NCI-H1105 (cell line): ENCODE measurements around the gene LRP5.

ENCODE experiments used
- DNase-seq: peaks from one replicate; lab custom pipeline; 2025; lab: John Stamatoyannopoulos, UW

The LRP5 gene

DNA sequence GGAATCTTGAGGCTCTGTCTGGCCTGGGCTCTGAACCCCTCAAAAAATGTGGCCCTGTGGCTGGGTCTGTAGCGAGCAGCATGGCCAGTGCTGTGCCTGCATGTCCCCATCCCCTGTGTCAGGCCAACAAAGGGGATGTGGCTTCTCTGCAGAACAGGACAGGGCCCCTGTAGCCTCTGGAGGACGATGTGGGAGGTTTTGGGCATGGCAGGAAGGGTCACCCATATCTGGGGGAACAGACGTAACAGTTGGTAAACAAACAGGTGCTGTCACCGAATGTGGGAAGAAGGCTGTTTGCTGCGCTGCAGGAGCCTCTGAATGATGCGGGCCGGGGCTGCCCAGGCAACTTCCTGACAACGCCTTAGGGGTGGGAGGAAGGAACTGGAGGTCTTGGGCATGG lies 35.0 kb downstream of the LRP5 start:
- DNase-seq = no peak

DNA sequence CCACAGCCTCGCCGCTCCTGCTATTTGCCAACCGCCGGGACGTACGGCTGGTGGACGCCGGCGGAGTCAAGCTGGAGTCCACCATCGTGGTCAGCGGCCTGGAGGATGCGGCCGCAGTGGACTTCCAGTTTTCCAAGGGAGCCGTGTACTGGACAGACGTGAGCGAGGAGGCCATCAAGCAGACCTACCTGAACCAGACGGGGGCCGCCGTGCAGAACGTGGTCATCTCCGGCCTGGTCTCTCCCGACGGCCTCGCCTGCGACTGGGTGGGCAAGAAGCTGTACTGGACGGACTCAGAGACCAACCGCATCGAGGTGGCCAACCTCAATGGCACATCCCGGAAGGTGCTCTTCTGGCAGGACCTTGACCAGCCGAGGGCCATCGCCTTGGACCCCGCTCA lies 35.5 kb downstream of the LRP5 start:
- no peak for DNase-seq

DNA sequence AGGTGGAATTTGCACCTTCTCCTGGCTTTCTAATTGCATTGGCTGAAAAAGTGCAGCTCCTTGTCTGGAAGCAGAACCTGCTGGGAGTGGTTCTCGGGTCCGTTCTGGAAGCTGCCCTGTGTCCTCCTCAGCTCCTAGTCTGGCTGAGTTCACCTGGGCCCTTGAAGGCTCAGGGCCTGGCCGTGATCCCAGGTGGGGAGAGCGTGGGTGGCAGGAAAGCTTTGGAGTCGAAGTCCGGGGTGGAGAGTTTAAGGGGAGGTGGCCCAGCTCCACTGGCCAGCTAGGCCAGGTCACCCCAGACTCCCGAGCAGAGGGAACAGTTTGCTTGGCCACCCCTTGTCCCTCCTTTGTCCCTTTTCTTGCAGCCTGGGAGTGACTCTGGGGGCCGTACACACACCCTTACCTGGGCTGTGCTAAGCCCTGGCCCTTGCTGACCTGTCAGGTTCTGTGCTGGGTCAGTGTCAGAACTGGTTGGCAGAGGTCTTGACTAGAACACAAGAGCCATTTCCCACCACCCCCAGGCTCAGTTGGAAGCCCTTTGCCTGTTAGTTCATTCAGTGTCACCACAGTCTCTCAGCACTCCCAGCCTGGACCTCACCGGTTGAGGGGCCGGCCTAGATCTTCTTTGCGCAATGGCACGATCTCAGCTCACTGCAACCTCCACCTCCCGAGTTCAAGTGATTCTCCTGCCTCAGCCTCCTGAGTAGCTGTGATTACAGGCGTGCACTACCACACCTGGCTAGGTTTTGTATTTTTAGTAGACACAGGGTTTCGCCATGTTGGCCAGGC lies 37.3 kb downstream of the LRP5 start:
- no peak for DNase-seq

DNA sequence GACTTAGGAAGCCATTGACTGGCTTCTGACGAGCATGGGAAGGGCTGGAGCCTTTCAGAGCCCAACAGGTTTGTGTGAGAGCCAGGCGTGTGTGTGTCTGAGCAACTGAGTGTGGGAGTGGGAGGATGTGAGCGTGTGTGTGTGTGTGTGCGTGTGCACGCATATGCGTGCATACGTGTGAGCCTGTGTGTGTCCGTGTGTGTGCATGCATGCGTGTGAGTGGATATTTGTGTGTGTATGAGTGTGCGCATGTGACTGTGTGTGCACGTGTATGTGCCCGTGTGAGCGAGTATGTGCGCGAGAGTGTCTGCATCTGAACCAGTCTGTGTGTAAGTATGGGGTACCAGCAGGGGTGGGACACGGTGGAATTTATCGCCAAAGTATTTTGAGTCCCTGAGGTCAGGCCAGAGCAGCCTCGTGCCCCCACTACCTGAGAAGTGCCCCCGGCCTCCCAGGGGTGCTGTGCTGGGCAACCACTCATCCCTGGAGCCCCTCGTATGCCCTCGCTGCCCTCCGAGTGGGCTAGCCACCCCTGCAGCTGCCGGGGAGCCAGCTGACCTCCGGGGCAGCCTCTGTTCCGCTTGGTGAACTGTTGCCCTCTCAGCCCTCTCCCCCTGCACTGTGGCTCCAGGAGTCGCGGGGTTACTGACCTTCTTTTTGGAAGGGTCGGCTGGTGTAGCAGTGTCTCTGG lies 38.5 kb downstream of the LRP5 start:
- no peak for DNase-seq

DNA sequence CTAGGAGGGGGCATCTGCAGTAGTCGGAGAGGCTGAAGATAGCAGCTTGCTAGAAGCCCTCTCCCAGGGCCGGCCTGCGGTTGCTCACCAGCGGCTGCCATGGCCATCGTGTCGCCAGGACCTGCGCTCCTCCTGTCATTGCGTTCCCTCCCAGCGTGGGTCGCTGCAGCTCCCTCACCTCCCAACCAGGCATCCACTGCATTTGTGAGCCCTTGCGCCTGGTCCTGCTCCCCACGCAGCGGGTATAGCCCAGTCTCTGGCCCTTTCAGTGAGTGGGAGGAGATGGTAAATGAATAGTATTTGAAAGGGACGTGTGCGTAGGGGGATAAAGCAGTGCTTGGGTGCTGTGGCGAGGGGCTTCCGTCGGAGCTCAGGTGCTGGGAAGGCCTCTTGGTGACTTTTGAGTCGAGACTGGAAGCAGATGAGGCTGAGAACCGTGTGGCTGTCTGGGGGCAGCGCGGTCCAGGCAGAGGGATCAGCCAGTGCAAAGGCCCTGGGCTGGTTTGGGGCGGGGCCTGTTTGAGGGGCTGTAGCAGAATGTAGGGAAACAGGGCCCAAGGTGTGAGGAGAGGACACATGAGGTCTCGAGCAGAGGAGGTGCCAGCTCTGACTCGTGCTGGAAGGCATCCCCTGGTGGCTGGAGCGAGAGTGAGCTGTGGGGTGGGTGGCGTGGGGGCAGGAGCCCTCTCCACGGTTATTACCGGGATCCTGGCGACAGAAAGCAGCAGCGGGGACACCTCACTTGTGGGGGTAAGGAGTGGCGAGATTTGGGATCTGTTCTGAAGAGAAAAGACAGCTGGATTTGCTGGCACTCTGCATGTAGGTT lies 39.3 kb downstream of the LRP5 start:
- no peak for DNase-seq

DNA sequence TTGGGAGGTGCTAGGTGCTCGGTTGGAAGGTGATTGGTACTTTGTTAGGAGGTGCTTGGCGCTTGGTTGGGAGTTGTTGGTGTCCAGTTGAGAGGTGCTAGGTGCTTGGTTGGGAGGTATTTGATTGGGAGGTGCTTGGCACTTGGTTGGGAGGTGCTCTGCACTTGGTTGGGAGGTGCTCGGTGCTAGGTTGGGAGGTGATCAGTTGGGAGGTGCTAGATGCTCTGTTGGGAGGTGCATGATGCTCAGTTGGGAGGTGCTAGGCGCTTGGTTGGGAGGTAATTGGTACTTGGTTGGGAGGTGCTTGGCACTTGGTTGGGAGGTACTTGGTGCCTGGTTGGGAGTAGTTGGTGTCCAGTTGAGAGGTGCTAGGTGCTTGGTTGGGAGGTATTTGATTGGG lies 40.2 kb downstream of the LRP5 start:
- no peak for DNase-seq

DNA sequence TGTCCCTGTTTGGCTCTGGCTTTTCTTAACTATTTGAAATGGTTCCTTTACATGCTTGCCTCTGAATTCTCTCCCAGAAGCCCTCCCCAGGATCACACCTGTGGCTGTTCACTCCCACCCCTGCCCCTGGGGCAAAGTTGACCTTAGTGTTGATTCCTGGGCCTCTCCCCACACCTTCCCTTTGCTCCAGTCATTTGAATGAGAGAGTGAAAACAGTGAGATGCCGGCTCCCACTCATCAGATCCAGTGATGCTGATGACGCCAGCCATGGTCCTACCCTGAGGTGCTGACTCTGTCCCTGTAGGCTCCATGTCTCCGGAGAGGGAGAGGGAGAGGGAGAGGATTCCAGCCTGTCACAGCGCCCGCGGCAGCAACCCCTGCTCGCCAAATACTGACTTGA lies 40.7 kb downstream of the LRP5 start:
- no peak for DNase-seq

DNA sequence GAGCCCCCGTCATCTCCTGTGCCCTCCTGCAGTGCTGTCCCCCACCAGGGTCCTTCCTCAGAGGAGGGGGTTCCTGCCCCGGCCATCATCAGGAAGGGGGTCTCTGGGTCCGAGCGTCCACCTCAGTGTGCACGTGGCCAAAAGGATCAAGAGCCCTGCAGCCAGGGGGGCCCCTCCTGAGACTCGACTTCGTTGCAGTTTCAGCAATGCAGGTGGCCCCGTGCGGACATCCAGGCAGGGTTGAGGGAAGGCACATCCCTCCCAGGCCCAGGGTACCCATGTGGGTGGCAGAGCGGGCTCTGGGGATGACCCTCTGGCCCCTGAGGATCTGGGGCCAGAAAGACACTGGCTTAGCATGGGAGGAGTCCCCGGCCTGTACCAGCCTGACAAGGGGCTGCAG lies 41.3 kb downstream of the LRP5 start:
- DNase-seq = no peak

DNA sequence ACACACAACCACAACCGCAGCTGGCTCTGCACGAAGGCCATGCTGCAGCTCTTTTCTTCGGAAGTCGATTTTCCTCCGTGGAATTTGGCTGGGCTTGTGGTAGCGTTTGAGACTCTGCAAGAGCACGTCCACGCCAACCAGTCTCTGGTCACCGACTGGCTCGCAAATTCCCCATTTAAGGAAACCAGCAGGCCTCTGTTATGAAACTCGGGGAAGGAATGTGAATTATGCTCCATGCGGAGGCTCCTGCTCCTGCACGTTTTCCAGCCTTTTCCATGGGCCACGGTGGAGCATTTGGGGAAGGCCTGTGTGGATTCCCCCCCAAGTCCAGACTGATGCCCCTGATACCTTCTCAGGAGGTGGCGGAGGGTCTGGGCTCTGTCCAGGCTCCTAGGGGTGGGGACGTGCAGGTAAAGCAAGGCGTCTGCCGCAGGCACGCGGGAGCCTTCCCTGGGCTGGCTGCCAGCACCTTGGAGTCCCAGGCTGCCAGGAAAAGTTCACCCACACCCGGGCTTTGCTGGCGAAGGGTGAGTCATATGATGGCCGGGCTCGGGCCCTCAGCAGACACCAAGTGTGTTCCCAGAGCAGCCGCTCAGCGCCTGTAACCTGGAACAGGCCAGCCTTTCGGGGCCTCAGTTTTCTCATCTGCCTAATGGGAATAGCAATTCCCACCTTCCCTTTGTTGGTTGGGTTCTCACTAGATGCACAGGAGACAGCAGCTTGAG lies 41.9 kb downstream of the LRP5 start:
- no peak for DNase-seq

DNA sequence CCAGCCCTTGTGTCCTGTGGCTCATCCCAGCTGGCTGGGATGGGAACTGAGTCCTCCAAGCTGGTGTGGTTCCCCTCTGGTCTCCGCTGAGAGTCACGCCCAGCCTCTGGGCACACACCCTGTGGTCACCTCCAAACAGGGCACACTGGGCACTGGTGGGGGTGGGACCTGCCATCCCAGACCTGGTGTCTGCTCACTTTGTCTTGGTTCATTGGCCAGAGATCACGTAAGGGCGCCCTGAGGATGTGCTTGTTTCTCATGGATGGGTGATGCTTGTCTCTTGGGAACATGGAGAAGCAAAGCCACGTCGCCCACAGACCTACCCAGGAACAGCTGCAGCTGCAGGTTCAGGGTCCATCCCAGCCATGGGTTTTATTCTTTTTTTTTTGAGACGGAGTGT lies 43.1 kb downstream of the LRP5 start:
- DNase-seq = no peak

DNA sequence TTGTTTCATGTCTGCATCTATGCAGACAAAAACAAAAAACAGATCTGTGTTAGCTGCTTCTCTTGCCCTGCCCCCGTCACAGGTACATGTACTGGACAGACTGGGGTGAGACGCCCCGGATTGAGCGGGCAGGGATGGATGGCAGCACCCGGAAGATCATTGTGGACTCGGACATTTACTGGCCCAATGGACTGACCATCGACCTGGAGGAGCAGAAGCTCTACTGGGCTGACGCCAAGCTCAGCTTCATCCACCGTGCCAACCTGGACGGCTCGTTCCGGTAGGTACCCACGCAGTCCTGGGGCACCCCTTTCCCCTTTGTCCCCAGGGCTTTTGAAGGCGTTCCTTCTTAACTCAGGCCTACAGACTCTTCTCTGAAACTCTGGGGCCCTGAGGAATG lies 45.2 kb downstream of the LRP5 start:
- DNase-seq = no peak

DNA sequence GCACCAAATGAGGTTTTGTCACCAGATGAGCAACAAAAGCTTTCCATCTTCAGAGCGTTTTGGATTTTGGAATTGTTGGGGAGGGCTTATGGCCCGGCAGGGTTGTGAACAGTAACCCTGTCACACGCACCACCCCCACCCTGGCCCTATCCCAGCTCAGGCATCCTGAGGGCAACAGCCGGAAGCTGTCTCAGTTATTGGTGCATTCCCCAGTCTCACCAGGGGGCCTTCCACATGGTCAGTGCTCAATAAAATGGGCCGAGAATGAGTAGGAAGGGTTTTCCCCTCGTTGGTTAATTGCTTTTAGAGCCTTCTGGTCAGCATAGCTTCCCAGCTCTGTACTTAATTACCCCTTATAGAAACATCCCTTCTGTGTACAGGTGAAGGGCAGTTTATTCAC lies 46.0 kb downstream of the LRP5 start:
- DNase-seq = no peak

DNA sequence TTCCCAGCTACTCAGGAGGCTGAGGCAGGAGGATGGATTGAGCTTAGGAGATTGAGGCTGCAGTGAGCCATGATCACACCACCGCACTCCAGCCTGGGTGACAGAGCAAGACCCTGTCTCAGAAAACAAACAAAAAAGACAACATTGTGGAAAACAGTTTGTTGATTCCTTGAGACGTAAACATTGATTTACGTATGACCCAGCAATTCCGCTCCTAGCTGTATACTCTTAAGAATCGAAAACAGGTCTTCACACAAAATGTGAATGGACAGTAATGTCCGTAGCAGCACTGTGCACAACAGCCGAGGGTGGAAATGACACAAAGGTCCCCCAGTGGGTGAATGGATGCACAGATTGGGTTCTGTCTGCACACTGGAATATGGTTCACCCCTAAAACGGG lies 49.3 kb downstream of the LRP5 start:
- DNase-seq = no peak

DNA sequence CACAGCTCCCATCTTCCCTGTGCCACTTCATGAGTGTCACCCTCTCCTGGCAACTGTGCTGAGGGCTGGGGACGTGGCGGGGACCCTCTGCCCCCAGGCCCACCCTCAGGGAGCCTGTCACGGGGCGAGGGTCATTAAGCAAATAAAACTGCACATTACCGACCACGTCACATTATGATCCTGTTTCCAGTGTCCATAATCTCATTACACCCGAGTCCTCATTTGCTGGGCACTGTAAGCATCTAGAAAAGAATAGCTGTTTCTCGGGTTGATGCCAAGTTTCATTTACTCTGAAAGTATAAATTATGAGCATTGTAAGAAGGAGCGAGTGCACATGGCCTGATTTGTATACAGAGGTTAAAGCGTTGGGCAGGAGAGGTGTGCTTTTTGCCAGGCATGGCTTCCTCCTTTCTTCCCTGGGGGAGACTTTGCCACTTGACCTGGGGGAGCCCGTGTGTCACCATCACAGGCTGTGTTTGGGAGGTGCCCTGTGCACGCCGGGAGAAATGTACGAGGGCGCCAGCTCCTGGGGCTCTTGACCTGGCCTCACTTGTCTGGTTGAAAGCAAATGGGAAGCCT lies 50.5 kb downstream of the LRP5 start:
- no peak for DNase-seq

DNA sequence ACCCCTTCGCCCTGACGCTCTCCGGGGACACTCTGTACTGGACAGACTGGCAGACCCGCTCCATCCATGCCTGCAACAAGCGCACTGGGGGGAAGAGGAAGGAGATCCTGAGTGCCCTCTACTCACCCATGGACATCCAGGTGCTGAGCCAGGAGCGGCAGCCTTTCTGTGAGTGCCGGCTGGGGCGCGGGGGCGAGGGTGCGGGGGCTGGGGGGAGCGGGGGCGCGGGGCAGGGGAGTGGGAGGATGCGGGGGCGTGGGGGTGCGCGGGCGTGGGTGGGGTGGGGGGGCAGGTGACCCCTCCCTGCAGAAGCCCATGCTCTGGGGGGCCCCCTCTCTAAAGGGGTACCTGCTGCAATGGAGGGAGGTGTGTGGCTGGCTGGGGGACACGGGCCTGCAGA lies 51.4 kb downstream of the LRP5 start:
- DNase-seq = no peak

DNA sequence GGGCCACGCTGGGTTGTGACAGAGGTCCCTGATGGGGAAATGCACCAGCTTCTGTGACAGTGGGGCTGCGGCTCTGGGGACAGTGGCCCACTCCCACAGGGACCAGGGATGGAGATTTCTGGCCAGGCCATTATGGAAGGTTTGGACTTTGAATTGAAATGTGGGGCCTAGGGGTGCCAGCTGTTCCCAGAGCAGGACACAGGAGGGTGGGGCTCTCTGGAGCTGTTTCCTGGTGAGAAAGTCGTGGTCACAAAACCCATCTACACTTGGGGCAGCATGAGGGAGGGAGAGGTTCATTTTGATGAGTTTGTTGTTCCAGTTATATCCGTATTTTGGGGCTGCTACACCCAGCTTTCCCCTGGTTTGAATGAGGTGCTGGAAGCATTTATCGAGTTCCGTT lies 52.2 kb downstream of the LRP5 start:
- no peak for DNase-seq

DNA sequence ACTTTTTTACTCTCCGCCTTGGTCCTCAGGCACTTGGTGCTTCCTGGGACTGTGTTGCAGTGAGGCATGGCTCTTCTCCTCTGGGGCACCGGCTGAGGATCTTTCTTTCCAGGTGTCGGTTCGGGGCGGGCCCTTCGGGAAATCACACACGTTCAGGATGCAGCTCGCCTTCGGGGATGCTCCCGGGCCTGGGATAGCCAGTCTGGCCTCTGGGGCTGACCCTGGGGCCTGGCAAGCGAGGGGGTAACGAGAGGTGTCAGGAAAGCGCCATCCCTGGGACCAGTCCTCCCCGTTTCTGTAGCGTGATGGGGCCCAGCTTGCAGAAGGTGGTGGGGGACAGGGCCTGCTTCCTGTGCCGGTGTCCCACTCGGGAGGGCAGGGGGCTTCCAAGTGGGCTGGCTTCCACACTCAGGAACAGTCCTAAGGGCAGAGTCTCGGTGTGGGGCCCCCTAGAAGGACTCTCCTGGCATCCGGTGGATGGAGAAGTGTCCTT lies 53.6 kb downstream of the LRP5 start:
- no peak for DNase-seq

DNA sequence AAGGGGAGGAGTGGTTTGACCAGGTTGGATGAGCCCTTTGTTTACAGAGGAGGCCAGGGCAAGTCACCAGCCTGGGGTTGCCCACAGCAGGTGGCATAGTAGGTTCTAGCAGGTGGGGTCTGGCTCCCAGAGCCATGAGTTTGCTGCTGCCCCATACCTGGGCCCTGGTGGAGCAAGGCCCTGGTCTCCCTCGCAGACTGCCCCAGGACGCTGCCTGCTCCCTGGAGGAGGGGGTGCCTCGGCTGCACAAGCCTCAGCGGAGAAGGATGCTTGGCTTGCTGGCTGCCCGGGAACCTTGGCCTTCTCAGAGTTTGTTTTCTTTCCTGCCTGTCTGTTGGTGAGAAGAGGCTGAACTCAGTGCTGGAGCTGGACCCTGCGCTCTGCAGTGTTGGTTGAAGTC lies 54.9 kb downstream of the LRP5 start:
- no peak for DNase-seq

DNA sequence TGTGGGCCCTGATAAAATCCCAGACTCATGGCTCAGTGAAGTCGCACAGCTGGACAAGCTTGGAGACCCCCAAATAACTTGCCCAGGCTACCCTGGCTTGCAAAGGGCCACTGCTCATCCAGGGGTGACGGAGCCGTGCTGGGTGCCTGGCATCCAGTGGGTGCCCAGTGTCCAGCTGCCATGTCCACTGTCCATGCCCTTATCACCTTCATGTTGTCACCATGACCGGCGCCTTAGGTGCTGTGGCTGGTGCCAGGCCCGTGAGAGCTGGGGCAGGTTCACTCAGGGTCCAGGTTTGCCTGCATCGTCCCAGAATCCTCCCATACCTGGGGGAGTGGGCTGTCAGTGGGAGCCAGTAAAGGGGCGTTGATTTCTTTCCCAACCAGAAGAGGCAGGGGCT lies 57.4 kb downstream of the LRP5 start:
- no peak for DNase-seq

DNA sequence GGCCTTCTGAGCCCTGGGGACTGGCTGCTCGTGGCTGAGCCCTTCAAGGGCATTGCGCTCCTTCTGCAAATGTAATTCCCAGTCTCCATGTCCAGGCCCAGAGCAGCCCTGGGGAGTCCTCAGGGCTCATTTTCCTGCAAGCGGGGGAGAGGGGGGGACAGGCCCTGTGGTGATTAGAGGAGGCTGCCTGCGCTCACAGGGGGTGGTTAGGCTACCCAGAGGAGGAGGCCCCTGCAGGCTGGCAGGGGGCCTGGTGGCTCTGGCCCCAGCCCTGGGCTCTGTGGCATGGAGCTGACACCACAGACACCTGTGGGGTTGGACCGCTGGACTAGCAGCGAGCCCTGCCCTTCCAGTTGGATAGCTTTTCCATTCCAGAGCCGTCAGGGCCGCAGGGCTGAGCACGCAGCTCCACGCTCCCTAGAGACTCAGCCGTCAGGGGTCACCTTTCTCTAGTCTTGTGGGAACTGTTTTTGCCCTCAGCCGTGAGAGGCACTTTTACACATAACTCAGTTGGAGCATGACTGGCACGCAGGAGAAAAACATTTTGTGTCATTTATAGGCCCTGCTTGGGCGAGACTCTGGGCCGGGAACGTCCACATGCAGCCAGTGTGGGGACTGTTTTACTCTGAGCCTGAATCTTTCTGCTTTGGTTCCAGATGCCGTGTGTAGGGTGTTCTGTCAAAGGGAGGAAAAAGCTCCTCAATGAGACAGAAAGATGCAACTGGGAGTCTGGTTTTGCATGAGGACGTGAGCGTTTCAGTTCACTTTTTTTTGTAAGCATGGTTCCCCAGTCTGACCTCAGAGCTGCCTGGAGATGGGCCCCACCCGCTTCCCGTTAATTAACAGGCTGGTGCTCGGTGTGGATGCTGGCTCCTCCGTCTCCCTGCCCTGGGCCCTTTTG lies 58.1 kb downstream of the LRP5 start:
- DNase-seq = no peak
